ENCODE data around the gene ING5.

- no peak for TF ChIP-seq EZH2 (IDR thresholded peaks at IDR 0.05; ENCODE audit: low read length, unreplicated experiment)
- no peak for TF ChIP-seq CTCF (conservative IDR thresholded peaks at IDR 0.05; ENCODE audit: low read depth, low read length)
- TF ChIP-seq EZH2phosphoT487 (IDR thresholded peaks at IDR 0.05; ENCODE audit: borderline replicate concordance, low read length): no peak
Measured at GRCh38 chr2:241720560-241720959, 18.7 kb downstream of the ING5 start.

Data from PC-3 (cell line).